Pancreas (tissue), 10 donors: ENCODE measurements around the gene PTPN1. TPM values are rescaled to one million over a fixed set of nuclear protein-coding genes. Genes with fewer than 3 reads are reported as not detected.

ENCODE experiments used
- ATAC-seq, 4 donors: fragments of 200-7000 bp; cut with Tn5 transposase; one replicate each; pipeline versions ENCODE4 v1.8.0 to v1.9.1; 2020; ENCODE audit warnings: mild to moderate bottlenecking in 4 of 4, moderate library complexity in 4 of 4
- DNase-seq, 6 donors: peaks; one replicate each; pipeline ENCODE4 v3.0.0-alpha.2; 2020
- FAIRE-seq: peaks from 2 replicates; lab custom pipeline; 2012; peaks lifted over from hg19 to GRCh38; lab: Jason Lieb, UNC
- H3K27ac ChIP-seq, 4 donors: fragments of 200-600 bp; sonication (generic); 1 replicate in 3 of 4; 2 replicates in 1 of 4; pipeline versions ENCODE4 v1.5.0 to v1.8.0; 2020
- H3K27me3 ChIP-seq, 4 donors: fragments of 200-600 bp; one replicate each; pipeline ENCODE4 v1.8.0; 2021
- H3K36me3 ChIP-seq, 3 donors: fragments of 200-600 bp; sonication (generic) in 1 of 3; one replicate each; pipeline versions ENCODE4 v1.5.0 to v1.8.0; 2020 to 2021
- H3K4me1 ChIP-seq, 3 donors: fragments of 200-600 bp; one replicate each; pipeline ENCODE4 v1.8.0; 2021
- H3K4me3 ChIP-seq, 4 donors: fragments of 200-600 bp; sonication (generic) in 2 of 4; one replicate each; pipeline versions ENCODE4 v1.5.0 to v1.8.0; 2020 to 2021
- H3K9me3 ChIP-seq, 4 donors: fragments of 200-600 bp; one replicate each; pipeline ENCODE4 v1.8.0; 2021
- CTCF ChIP-seq, 4 donors: fragments of 200-600 bp; sonication (generic) in 3 of 4; IDR thresholded peaks; one replicate each; pipeline versions ENCODE4 v1.5.0 to v1.8.0; 2021; ENCODE audit warnings: antibody characterized with exemption in 4 of 4
- WGBS, 2 donors: extraction: QIAGEN DNeasy Blood & Tissue Kit; methylation state at CpG; one replicate each; pipeline ENCODE4 v1.1.7; 2013; 5-methylcytosine and 5-hydroxymethylcytosine counted together
- intact Hi-C, 3 donors: fragments of 100-400 bp; cut with DNase I; formaldehyde crosslinking; loops; one replicate each; pipeline versions ENCODE4 v1.11.1 to v1.14.2; 2022
- polyA plus RNA-seq, 2 donors: library from polyadenylated mRNA; stranded (reverse); fragments of 200-250 nt; gene quantifications; one replicate each; pipeline ENCODE4 v1.2.3, GENCODE V29; 2013
- total RNA-seq, 6 donors: library from RNA; stranded (reverse); fragmentation: NEBNext Ultra II Directional in 4 of 6; extraction: Animal tissue kit (Norgen Biotek cat#: 25700) in 4 of 6; gene quantifications; one replicate each; pipeline versions ENCODE4 v1.2.1 to v1.2.4, GENCODE V29; 2021 to 2023
- donor health status: healthy with polysubstance abuse.
- donor health status: DM: no; HTN: no; CAD: no; lungs with moderate emphysema.
- donor health status: DM: no; HTN: no; CAD: no.
- donor health status: control.
- donor health status: control.
- donor health status: Bipolar disorder and iron deficiency.
- donor health status: DM: yes; HTN: yes; CAD: no.
- donor health status: DM: no; HTN: no; CAD: no.
- donor health status: DM: no; HTN: no; CAD: no.
- donor health status: DM: yes; HTN: yes; CAD: no.

Gene PTPN1
- total and polyA plus RNA-seq, 8 donors: 6.0 to 12.4 (median 8.6) TPM

- Histone ChIP-seq H3K36me3 (no peaks in the 10 kb centered on the region), H3K27ac (no peak overlapping the region), H3K4me1 (peaks cover 0 to 9% (median 5%) of the 10 kb centered on the region in 3 donors), H3K9me3 (no peaks in the 10 kb centered on the region), H3K4me3 (no peak overlapping the region), H3K27me3 (no peaks in the 10 kb centered on the region)
- intact Hi-C loops: loop anchor here in 1 of 3 donors (5.0 kb wide), 1 partner anchor 278 kb away; no protein-coding TSS in a partner anchor
- ATAC-seq: no peak
- no peak for TF ChIP-seq CTCF (IDR thresholded peaks at IDR 0.05)
- no peak for DNase-seq
- FAIRE-seq: no peak
- 63 to 71% methylated on average over 14 of the region's 14 CpGs for WGBS, 2 donors
Measured at GRCh38 chr20:50464725-50465650, 45.2 kb upstream of the PTPN1 start.

- WGBS, 2 donors: 69 to 79% methylated on average over 6 of the region's 6 CpGs
- no peak overlapping the region for H3K4me3 ChIP-seq
- no peak for FAIRE-seq
- H3K4me1 ChIP-seq: no peaks in the 10 kb centered on the region
- ATAC-seq: no peak
- H3K27me3 ChIP-seq: no peaks in the 10 kb centered on the region
- no peak overlapping the region for H3K27ac ChIP-seq
- H3K9me3 ChIP-seq: no peaks in the 10 kb centered on the region
- no peak for TF ChIP-seq CTCF (IDR thresholded peaks at IDR 0.05)
- DNase-seq: no peak
- H3K36me3 ChIP-seq: no peaks in the 10 kb centered on the region
- intact Hi-C loops: no loop called here
Measured at GRCh38 chr20:50467174-50467573, 43.0 kb upstream of the PTPN1 start.

GRCh38 chr20:50467718-50468356 is 42.3 kb upstream of the PTPN1 start:
- no peak for TF ChIP-seq CTCF (IDR thresholded peaks at IDR 0.05)
- ATAC-seq (peak; percentile 22 to 71 (median 40)), FAIRE-seq (no peak), DNase-seq (peak in 1 of 6 donors; percentile 40)
- 74 to 78% methylated on average over 3 of the region's 3 CpGs for WGBS, 2 donors
- Histone ChIP-seq H3K27ac (no peak overlapping the region), H3K36me3 (no peaks in the 10 kb centered on the region), H3K4me1 (no peaks in the 10 kb centered on the region), H3K27me3 (no peaks in the 10 kb centered on the region), H3K9me3 (no peaks in the 10 kb centered on the region), H3K4me3 (no peak overlapping the region)
- intact Hi-C loops: no loop called here

GRCh38 chr20:50468378-50468798 is 41.8 kb upstream of the PTPN1 start:
- WGBS, 2 donors: 67 to 74% methylated on average over 2 of the region's 2 CpGs
- H3K36me3 ChIP-seq: no peaks in the 10 kb centered on the region
- no peaks in the 10 kb centered on the region for H3K4me1 ChIP-seq
- no peak for ATAC-seq
- DNase-seq: no peak
- no peak for FAIRE-seq
- TF ChIP-seq CTCF (IDR thresholded peaks at IDR 0.05): no peak
- H3K9me3 ChIP-seq: no peaks in the 10 kb centered on the region
- no peak overlapping the region for H3K4me3 ChIP-seq
- no peak overlapping the region for H3K27ac ChIP-seq
- H3K27me3 ChIP-seq: no peaks in the 10 kb centered on the region
- intact Hi-C loops: no loop called here
